HEK293T (cell line): Measurements from ENCODE around the gene NFIX.

Experiments
- CTCF ChIA-PET: fragments of 350-600 bp; formaldehyde crosslinking; extraction: SDS; loops from one replicate; lab custom pipeline; 2021; ENCODE audit warnings: antibody characterized with exemption, inconsistent platforms; lab: Yijun Ruan, JAX
- POLR2A ChIA-PET: fragments of 350-600 bp; formaldehyde crosslinking; extraction: SDS; loops from one replicate; lab custom pipeline; 2020; ENCODE audit warnings: antibody characterized with exemption, inconsistent platforms; lab: Yijun Ruan, JAX
- DNase-seq: peaks from one replicate; pipeline ENCODE4 v3.0.0; 2012; ENCODE audit warnings: mixed read lengths; ENCODE audit errors: extremely low spot score
- ARNT ChIP-seq: fragments of 450-650 bp; IDR thresholded peaks from 2 replicates; pipeline ENCODE4 v1.6.1; 2017; ENCODE audit warnings: mild to moderate bottlenecking
- BHLHE40 ChIP-seq: fragments of 450-650 bp; IDR thresholded peaks from 2 replicates; pipeline ENCODE4 v1.6.1; 2016; ENCODE audit warnings: mild to moderate bottlenecking, moderate library complexity, borderline replicate concordance
- CTBP1 ChIP-seq: fragments of 450-650 bp; IDR thresholded peaks from 2 replicates; pipeline ENCODE4 v1.6.1; 2016; ENCODE audit warnings: borderline replicate concordance
- ELF4 ChIP-seq: fragments of 450-650 bp; IDR thresholded peaks from 2 replicates; pipeline ENCODE4 v1.6.1; 2017; ENCODE audit warnings: antibody characterized with exemption
- FOXA1 ChIP-seq: fragments of 450-650 bp; IDR thresholded peaks from 2 replicates; pipeline ENCODE4 v1.6.1; 2016; ENCODE audit warnings: mild to moderate bottlenecking
- FOXK2 ChIP-seq: fragments of 450-650 bp; IDR thresholded peaks from 2 replicates; pipeline ENCODE4 v1.6.1; 2016; ENCODE audit warnings: mild to moderate bottlenecking
- FOXM1 ChIP-seq: fragments of 450-650 bp; IDR thresholded peaks from 2 replicates; pipeline ENCODE4 v1.6.1; 2017; ENCODE audit warnings: mild to moderate bottlenecking, borderline replicate concordance
- HDGF ChIP-seq: fragments of 450-650 bp; IDR thresholded peaks from 2 replicates; pipeline ENCODE4 v1.6.1; 2017; ENCODE audit warnings: antibody characterized with exemption, borderline replicate concordance
- L3MBTL2 ChIP-seq: fragments of 450-650 bp; conservative IDR thresholded peaks from 2 replicates; pipeline ENCODE4 v1.6.1; 2016; ENCODE audit warnings: mild to moderate bottlenecking
- LEF1 ChIP-seq: fragments of 450-650 bp; IDR thresholded peaks from 2 replicates; pipeline ENCODE4 v1.6.1; 2017; ENCODE audit warnings: mild to moderate bottlenecking, borderline replicate concordance
- NFRKB ChIP-seq: fragments of 450-650 bp; IDR thresholded peaks from 2 replicates; pipeline ENCODE4 v1.6.1; 2016; ENCODE audit warnings: mild to moderate bottlenecking, moderate library complexity
- SP1 ChIP-seq: fragments of 450-650 bp; IDR thresholded peaks from 2 replicates; pipeline ENCODE4 v1.6.1; 2017
- SUZ12 ChIP-seq: fragments of 450-650 bp; IDR thresholded peaks from 2 replicates; pipeline ENCODE4 v1.6.1; 2016; ENCODE audit warnings: mild to moderate bottlenecking
- TARDBP ChIP-seq: fragments of 450-650 bp; IDR thresholded peaks from 2 replicates; pipeline ENCODE4 v1.6.1; 2016
- ZNF384 ChIP-seq: fragments of 450-650 bp; IDR thresholded peaks from 2 replicates; pipeline ENCODE4 v1.6.1; 2016
- TF ChIP-seq, protein P1 (sequence below): fragments of 450-650 bp; IDR thresholded peaks from 2 replicates; pipeline ENCODE4 v1.6.1; 2016

The NFIX gene

GRCh38 chr19:13092158-13092543 lies 96.9 kb downstream of the NFIX start:
- TF ChIP-seq SP1 (no peak), NFRKB (no peak), FOXK2 (no peak), LEF1 (no peak), ZNF384 (no peak), ELF4 (no peak), FOXA1 (no peak), ARNT (no peak), BHLHE40 (no peak)
- ChIA-PET POLR2A (interaction anchor here (1.0 kb wide), 1 partner anchor 107 kb away, joined by 3 read pairs; no protein-coding TSS in a partner anchor), CTCF (interaction anchor here (0.7 to 1.5 kb wide), 3 partner anchors 31 to 87 kb away, joined by 3 to 4 read pairs (median 3); no protein-coding TSS in a partner anchor)
- no peak for DNase-seq

DNA sequence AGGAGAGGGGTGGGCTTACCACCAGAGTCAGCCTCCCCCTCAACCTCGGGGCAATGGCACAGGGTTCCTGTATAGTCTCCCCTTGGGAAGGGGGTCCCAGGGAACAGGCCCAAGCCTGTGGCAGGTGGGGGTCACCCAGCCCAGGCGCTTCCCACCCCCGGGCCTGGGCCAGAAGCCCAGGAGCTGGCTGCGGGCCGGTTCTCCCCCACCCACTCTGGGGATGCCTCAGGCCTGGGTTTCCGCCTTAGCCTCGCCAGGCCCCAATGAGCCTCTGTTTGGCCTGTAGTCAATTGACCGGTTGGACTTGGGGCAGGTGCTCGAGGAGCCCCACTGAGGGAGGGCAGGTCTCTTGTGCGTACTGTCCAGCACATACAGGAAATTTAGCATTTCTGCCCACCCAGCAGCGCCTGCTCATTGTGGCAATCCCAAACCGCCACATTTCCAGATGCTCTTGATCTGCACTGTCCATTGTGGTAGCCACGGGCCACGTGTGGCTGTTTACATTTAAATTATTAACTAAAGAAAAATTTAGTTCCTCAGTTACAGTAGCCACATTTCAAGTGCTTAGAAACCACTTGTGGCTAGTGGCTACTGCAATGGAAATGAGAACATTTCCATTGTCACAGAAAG lies 97.4 kb downstream of the NFIX start:
- ChIA-PET CTCF (interaction anchor here (0.7 to 3.8 kb wide), 3 partner anchors 29 to 127 kb away, joined by 3 to 27 read pairs (median 4); no protein-coding TSS in a partner anchor), POLR2A (interaction anchor here (1.0 kb wide), 1 partner anchor 107 kb away, joined by 3 read pairs; no protein-coding TSS in a partner anchor)
- TF ChIP-seq, protein P1, sequence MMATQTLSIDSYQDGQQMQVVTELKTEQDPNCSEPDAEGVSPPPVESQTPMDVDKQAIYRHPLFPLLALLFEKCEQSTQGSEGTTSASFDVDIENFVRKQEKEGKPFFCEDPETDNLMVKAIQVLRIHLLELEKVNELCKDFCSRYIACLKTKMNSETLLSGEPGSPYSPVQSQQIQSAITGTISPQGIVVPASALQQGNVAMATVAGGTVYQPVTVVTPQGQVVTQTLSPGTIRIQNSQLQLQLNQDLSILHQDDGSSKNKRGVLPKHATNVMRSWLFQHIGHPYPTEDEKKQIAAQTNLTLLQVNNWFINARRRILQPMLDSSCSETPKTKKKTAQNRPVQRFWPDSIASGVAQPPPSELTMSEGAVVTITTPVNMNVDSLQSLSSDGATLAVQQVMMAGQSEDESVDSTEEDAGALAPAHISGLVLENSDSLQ = no peak
- TF ChIP-seq FOXK2 = no peak
- TF ChIP-seq HDGF = no peak
- TF ChIP-seq ARNT = no peak
- TF ChIP-seq CTBP1 = no peak
- no peak for TF ChIP-seq ZNF384
- TF ChIP-seq BHLHE40 = no peak
- no peak for TF ChIP-seq NFRKB
- TF ChIP-seq ELF4 = no peak
- no peak for DNase-seq

GRCh38 chr19:13093407-13094105 lies 98.3 kb downstream of the NFIX start:
- TF ChIP-seq ARNT (no peak), SUZ12 (no peak), BHLHE40 (no peak), TARDBP (no peak), FOXM1 (no peak), L3MBTL2 (no peak), HDGF (no peak), SP1 (no peak), CTBP1 (no peak), ZNF384 (no peak), ELF4 (no peak), NFRKB (no peak), LEF1 (no peak), FOXA1 (no peak), FOXK2 (no peak)
- TF ChIP-seq, protein P1 = no peak
- peak; percentile 88 for DNase-seq
- CTCF ChIA-PET = interaction anchor here (0.6 to 3.8 kb wide), 15 partner anchors 11 to 246 kb away, joined by 3 to 35 read pairs (median 6); no protein-coding TSS in a partner anchor
- POLR2A ChIA-PET = interaction anchor here (1.0 to 1.3 kb wide), 2 partner anchors 11 to 116 kb away, joined by 3 read pairs; no protein-coding TSS in a partner anchor

DNA sequence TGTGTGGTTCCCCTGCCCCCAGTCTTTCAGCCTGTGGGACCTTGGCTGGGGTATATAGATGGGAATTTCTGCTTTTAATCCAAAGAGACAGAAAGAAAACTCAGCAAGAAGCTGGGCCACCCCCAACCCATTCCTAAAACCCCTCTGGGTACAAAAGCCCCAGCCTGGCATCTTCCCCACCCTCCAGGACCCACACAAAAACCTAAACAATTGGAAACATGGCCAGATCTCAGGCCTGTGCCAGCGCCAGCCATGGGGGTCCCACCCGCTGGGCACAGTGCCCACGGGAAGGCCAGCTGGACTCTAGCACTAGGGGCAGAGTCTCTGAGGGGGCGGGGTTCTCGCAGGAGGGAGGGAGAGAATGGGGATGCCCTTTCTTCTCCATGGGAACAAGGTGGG lies 98.8 kb downstream of the NFIX start:
- no peak for DNase-seq
- TF ChIP-seq TARDBP = no peak
- no peak for TF ChIP-seq FOXK2
- TF ChIP-seq SUZ12 = no peak
- TF ChIP-seq ZNF384 = no peak
- no peak for TF ChIP-seq ELF4
- no peak for TF ChIP-seq ARNT
- TF ChIP-seq LEF1 = no peak
- TF ChIP-seq NFRKB = no peak
- no peak for TF ChIP-seq BHLHE40
- TF ChIP-seq, protein P1 = no peak
- no peak for TF ChIP-seq SP1
- TF ChIP-seq HDGF = no peak
- no peak for TF ChIP-seq FOXA1
- no peak for TF ChIP-seq CTBP1
- no peak for TF ChIP-seq FOXM1
- TF ChIP-seq L3MBTL2 = no peak
- ChIA-PET CTCF (interaction anchor here (0.6 to 3.8 kb wide), 17 partner anchors 11 to 303 kb away, joined by 3 to 35 read pairs (median 4); no protein-coding TSS in a partner anchor), POLR2A (interaction anchor here (1.0 to 1.3 kb wide), 2 partner anchors 11 to 117 kb away, joined by 3 read pairs; no protein-coding TSS in a partner anchor)

DNA sequence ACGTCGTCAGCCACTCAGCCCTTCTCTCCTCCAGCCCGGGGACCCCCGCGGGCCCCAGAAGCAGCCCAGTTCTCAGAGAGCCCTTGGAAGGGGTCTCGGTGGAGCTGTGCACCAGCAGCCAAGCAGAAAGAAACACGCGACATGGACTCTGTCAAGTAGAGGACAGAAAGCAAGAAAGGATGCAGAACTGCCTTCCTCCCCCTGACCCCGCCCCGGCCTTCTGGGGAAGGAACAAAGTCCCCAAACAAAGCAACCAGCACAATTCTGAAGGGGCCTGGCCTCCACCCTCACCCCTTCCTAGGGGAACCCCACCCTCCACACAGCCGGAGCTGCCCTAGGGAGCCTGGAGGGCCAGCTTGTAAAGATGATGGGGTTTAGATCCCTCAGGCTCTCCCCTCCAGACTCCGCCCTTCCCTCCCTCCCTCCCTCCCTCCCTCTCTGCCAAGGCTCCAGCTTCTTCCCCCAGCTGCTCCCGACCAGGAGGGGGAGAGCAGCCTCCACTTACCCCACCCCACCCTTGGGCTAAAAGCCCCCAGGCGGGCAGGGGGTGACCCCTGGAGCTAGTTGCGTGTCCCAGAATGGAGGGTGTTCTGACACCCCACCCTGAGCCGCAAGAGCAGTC lies 99.6 kb downstream of the NFIX start:
- CTCF ChIA-PET = interaction anchor here (0.8 to 3.8 kb wide), 10 partner anchors 12 to 129 kb away, joined by 3 to 35 read pairs (median 6); no protein-coding TSS in a partner anchor
- no peak for TF ChIP-seq SUZ12
- POLR2A ChIA-PET = interaction anchor here (1.0 to 2.0 kb wide), 2 partner anchors 12 to 58 kb away, joined by 3 to 9 read pairs; no protein-coding TSS in a partner anchor
- DNase-seq = no peak
